ENCODE results near the gene METTL8. TPM values are rescaled to one million over a fixed set of nuclear protein-coding genes. Genes with fewer than 3 reads are reported as not detected.
"Not testable (repeated sequence)": the region's sequence is repeated elsewhere in the genome, so short reads cannot be mapped to it uniquely, and the experiment has no call there.

Gene METTL8
- total RNA-seq, 1 experiment from 2014 or later: 39.3 TPM

DNA sequence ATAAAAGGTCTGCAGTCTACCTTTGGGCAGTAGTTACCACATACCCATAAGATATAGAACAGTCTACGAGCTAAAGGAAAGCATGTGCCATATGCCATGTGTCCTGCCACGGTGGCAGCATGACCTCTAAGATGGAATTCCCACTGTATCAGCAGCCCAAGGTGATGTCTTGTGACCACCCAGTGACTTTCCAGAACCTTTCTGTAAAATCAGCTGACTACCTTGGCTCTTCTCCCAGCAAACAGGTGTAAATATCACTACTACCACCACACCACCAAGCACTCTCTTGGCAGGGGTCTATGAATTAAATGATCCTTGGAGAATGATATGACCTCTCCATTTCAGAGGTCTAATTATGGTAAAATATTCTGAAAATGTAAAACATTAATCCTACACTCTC, 99.6 kb downstream of the METTL8 start:
- DNase-seq (ENCODE audit: low read depth, low spot score): peak; percentile 44
- in situ Hi-C loops (cut with HindIII; ENCODE audit: low pct_unique_long_range_greater_than_20kb, low sequenced_read_pairs): no loop called here

DNA sequence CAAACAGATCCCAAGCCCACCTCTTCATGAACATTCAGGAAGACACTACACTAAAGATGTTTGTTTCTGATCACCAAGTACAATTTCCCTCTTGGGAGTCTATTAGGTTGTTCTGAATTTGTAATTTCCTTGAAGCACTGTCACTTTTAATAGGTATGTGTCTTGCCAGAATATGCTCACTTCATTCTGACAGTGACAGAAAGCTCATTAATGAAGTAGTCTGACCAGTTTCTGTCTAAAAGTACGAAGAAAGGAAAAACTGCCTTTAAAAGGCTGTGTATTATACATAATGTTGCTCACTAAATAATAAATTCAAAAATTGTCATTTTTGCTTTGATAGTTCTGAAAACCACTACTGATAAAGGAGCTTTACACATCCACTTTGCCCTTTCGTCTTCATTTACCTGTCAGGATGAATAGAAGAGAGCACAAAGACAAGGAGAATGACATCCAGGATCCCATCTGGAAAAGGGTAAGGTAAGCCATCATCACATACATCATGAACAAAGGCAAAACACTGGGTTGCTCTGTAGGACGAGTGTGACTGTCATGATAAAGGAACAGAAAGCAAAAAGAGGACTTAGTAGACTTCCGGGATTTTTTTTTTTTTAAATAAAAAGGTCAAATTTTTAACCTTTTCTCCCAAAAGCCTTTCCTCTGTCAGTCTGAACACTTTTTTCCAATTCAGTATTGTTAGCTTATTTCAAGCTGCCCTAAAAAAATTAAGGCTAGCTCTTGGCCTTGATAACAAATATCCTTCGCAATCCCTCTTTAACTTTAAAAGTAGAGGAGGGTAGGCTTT, 103.4 kb downstream of the METTL8 start:
- in situ Hi-C loops (cut with HindIII; ENCODE audit: low pct_unique_long_range_greater_than_20kb, low sequenced_read_pairs): no loop called here
- DNase-seq (ENCODE audit: low read depth, low spot score): no peak

DNA sequence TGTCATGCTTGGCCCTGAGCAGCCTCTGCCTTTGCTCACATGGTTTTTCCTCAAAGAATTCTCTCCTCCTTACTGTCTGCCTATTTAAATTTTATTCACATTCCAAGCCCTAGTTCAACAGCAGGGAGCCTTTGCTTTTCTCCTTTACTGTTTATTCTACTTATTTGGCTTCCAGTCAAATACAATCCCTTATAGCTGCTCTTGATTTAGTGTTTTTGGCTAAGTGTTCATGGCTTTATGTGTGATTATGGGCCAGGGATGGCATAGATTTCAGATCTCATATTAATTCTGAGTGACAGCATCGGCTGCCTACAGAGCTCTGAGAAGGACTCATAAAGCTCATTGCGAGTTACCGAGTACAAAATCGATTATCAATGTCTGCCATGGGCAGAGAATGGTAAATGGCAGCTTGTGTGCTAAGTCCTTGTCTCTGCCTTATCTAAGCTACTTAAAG, 106.7 kb downstream of the METTL8 start:
- in situ Hi-C loops (cut with HindIII; ENCODE audit: low pct_unique_long_range_greater_than_20kb, low sequenced_read_pairs): no loop called here
- no peak for DNase-seq (ENCODE audit: low read depth, low spot score)

DNA sequence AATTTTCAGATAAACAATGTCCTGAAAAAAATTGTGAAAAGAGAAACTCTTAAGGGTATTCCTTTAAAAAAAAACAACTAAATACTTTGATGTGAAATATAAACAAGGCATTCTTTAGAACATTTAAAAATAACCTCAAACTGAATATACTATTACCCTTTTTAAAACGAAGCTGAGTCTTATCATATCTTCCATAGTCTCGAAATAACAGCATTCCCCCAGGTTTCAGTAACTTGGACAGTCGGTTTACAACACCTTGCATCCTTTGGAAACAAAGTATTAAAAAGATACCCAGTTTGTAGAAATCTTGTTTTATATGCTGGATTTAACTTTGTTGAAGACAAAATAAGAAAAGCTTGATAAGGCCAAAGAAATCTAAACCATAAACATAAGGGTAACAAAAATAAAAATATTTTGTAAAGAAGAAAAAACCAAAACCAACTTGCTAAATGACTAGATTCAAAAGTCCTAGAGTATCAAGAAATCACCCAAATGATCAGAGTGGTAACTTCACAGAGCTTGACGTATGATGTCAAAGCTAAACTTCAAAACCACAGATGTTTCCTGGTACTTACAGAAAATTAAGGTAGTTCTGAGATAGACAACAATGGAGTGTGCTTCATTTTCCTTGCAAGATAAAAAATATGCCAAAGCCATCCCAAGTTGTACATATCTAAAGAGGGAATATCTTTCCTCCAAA, 107.8 kb downstream of the METTL8 start:
- in situ Hi-C loops (cut with HindIII; ENCODE audit: low pct_unique_long_range_greater_than_20kb, low sequenced_read_pairs): no loop called here
- DNase-seq (ENCODE audit: low read depth, low spot score): no peak

DNA sequence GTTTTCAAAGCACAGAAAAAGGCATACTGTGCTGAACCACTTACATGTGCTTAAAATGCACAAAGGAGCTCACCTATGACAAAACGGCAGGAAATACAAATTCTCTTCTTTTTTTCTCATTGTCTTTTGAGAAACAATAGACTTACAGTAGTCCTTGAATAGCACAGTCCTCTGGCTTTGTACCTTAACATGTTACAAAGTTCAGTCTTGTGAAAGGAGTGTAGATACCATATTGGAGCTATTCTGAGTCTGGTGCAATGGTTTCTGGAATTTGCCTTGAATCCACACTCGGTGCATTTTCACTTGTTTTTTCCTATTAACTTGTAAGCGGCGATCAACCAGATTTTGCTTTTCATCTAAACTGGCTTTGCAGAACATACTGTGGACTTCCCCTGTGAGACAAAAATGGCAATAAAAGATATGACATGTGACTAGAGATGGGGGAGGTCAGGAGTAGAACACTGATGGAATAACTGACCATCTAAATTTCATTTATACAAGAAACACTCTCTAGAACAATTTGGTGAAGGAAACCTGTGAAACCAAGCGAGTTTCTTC, 109.7 kb downstream of the METTL8 start:
- no peak for DNase-seq (ENCODE audit: low read depth, low spot score)
- in situ Hi-C loops (cut with HindIII; ENCODE audit: low pct_unique_long_range_greater_than_20kb, low sequenced_read_pairs): no loop called here

DNA sequence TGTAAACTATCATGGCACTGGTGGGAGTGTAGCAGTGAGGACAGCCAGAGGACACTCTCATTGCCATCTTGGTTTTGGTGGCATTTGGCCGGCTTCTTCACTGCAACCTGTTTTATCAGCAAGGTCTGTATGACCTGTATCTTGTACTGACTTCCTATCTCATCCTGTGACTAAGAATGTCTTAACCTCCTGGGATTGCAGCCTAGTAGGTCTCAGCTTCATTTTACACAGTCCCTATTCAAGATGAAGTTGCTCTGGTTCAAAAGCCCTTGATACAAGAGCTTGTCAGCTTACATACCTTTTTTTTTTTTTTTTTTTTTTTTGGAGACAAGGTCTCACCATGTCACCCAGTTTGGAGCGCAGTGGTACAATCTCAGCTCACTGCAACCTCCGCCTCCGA, 110.9 kb downstream of the METTL8 start:
- no peak for DNase-seq (ENCODE audit: low read depth, low spot score)
- in situ Hi-C loops (cut with HindIII; ENCODE audit: low pct_unique_long_range_greater_than_20kb, low sequenced_read_pairs): no loop called here

DNA sequence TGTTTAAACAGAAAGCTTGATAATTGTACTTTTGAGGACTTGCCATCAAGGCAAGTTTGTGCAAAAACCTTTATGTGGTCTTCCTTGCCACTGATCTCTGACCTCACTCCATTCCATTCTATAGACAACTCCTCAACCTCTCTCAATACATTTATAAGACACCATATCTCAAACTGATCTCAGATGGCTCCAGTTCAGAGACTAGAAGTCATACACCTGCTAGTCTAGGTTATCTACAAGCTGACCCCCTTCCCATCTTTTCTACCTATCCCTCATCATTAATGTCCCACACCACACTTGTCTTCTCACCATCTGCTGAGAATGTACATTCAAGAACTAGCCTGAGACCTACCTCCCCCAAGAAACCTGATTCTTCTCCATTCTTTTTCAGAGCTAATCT, 113.1 kb downstream of the METTL8 start:
- DNase-seq (ENCODE audit: low read depth, low spot score): no peak
- in situ Hi-C loops (cut with HindIII; ENCODE audit: low pct_unique_long_range_greater_than_20kb, low sequenced_read_pairs): no loop called here

DNA sequence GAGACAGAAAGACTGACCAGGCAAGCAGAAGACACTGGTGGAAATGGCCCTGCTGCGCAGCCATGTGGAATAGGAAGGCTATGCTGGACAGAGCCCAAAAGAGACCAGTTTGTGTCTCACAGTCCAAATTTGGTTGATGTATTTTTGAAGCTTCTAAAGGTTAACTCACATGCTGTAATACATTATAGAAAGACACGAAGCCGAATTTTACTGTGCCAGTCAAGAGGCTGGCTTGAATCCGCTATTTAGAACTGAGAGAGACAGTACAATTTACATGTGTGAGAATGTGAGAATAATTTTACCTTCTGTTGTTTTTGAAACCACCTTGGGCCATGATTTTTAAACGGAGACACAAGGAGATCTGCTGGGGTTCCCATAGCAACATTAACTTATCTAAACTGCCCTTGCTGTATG, 113.6 kb downstream of the METTL8 start:
- DNase-seq (ENCODE audit: low read depth, low spot score): no peak
- in situ Hi-C loops (cut with HindIII; ENCODE audit: low pct_unique_long_range_greater_than_20kb, low sequenced_read_pairs): no loop called here

DNA sequence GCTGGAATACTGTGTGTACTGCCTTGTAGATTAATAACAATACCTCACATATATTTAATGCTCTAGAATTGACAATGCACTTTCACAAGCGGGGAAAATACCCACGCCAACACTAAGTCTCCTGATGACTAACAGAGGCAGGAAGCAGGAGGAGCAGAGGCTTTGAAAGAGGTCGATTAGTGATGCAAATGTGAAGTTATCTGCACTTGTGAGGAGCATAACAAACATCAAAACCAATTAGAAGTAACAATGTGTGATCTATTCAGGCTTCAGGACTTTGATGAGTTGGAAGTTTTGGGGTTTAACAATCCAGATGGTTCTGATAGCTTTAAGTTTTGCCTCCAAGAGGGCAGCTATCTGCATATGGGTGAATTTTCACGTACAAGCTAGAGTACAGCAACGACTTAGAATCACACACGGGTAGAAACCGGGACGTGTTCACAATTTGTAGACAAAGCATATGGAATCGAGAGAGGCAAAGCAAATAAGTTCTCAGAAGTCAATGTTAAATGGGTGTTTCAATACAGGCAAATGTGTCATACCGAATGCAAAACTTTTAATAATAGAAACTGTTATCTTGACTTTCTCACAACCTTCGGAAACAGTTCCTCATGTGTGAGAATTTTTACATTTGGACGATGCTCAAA, 114.5 kb downstream of the METTL8 start:
- in situ Hi-C loops (cut with HindIII; ENCODE audit: low pct_unique_long_range_greater_than_20kb, low sequenced_read_pairs): no loop called here
- no peak for DNase-seq (ENCODE audit: low read depth, low spot score)

DNA sequence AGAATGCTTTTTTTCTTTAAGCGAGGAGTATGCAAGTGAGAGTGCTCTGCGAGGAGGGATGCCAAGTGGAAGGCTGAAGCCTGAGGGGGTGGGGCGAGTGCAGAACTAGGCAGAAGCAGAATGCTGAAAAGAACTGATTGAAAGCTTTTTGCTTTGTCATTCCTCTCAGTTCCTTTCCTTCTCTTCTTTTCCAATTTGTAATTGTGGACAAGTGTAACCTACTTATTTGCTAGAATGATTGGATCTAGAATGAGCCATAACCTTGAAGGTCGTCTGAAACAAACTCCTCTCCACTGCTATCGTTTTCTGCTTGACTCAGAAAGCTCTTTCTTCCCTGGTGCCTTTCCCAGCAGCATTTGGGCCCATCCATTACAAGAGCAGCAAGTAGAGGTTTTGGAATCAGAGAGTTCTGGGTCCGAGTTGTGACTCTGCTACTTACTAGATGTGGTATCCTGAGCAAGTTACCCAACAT, 115.3 kb downstream of the METTL8 start:
- no peak for DNase-seq (ENCODE audit: low read depth, low spot score)
- in situ Hi-C loops (cut with HindIII; ENCODE audit: low pct_unique_long_range_greater_than_20kb, low sequenced_read_pairs): no loop called here

DNA sequence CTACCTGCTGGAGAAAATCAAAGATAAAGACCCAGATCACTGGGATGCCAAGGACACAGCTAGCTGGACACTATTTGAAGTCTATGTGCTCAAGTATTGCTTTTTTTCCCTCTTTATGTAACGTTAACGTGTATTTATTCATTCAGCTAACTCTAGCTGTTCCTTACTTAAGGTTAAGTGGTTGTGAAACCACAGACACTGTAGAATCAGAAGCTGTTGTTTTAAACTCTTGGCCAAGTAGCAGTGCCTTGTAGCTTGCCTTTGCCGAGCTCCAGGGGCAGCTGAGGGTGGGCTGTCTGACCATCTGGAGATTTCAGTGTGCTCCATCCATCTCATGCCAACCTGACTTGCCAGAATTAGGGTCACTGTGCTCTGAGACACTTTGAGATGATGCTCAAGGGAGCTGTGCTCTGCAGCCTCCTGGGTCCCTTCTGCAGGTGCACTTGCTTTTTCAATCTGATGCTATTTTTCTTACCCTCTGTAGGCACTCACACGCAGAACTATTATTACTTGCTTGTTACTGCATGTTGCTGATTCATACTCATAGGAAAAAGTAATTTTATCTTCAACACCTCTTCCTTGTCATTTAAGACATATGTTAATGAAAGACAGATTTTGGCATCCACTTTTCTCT, 116.2 kb downstream of the METTL8 start:
- DNase-seq (ENCODE audit: low read depth, low spot score): no peak
- in situ Hi-C loops (cut with HindIII; ENCODE audit: low pct_unique_long_range_greater_than_20kb, low sequenced_read_pairs): no loop called here

DNA sequence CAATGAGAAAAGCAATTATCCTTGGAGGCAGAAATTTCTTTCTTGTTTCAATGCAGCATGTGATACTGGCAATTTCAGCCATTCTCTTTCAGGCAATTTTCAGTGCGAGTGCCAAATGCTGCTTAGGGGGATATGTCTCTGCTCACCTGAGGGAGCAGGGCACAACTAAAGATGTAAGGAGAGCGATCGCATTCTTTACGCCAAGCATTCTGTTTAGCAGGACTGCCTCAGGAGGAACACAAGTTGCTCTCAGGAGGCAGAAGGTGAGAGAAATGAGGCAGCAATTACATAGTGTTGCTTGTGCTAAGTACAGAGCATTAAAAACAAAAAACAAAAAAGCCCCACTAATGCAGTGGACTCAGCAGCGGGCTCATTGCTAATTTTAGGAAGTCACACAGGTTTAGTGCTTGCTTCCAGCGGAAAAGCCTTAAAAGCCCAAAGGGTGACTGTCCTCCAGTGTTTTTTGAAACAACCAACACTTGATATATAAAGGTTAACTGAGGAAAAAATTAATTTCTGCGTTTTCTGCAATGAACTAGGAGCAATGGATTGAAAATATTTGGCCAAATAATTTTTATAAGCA, 116.9 kb downstream of the METTL8 start:
- DNase-seq (ENCODE audit: low read depth, low spot score): no peak
- in situ Hi-C loops (cut with HindIII; ENCODE audit: low pct_unique_long_range_greater_than_20kb, low sequenced_read_pairs): no loop called here

DNA sequence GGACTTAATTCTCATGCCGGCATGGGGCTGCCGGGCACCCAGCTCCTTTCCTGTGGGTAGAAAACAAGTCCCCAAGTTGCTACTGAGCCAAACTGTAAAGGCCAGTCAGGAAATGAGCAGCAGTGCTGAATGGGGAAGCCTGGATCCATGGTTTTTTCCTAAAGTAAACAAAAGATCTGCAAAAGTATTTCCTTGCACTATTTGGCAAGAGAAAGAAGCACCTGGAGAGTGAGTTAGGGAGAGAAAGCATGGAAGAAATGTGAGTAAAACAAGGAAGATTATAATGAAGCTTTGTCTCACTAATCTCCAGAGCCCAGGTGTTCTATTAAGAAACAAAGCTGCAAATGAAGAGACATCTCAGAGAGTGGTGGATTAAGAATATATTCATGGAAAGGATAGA, 117.6 kb downstream of the METTL8 start:
- in situ Hi-C loops (cut with HindIII; ENCODE audit: low pct_unique_long_range_greater_than_20kb, low sequenced_read_pairs): no loop called here
- no peak for DNase-seq (ENCODE audit: low read depth, low spot score)

DNA sequence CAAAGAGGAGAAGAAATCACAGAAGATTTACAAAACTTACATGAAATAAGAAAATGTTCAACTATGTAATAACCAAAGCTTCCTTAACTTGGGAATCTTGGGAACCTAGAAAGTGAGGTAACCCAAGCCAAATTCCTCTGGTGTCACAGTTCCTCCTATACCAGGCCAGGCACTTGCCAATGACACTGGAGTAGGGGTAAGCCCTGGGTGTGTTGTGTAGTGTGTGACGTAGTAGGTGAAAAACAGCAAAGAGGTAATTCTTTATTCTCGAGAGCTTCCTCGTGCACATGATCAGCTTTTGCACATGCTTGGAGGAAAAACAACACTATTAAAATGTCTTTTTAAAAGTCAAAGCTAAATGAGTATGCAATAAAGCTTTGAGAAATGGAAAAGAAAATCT, 118.0 kb downstream of the METTL8 start:
- DNase-seq (ENCODE audit: low read depth, low spot score): no peak
- in situ Hi-C loops (cut with HindIII; ENCODE audit: low pct_unique_long_range_greater_than_20kb, low sequenced_read_pairs): no loop called here

DNA sequence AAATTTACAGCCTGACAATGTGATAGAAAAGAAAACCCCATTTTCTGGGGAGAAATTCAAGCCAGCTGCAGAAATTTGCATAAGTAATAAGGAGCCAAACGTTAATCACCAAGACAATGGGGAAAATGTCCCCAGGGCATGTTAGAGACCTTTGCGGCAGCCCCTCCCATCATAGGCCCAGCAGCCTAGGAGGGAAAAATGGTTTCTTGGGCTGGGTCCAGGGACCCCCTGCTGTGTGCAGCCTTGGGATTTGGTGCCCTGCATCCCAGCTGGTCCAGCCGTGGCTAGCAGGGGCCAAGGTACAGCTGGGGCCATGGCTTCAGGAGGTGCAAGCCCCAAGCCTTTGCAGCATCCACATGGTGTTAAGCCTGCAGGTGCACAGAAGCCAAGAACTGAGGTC, 121.6 kb downstream of the METTL8 start:
- in situ Hi-C loops (cut with HindIII; ENCODE audit: low pct_unique_long_range_greater_than_20kb, low sequenced_read_pairs); DNase-seq (ENCODE audit: low read depth, low spot score): not testable (repeated sequence)

DNA sequence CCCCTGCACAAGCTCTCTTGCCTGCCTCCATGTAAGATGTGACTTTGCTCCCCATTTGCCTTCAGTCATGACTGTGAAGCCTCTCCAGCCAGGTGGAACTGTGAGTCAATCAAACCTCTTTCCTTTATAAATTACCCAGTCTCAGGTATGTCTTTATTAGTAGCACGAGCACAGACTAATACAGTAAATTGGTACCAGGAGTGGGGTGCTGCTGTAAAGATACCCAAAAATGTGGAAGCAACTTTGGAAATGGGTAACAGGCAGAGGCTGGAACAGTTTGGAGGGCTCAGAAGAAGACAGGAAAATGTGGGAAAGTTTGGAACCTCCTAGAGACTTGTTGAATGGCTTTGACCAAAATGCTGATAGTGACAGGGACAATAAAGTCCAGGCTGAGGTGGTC, 122.2 kb downstream of the METTL8 start:
- in situ Hi-C loops (cut with HindIII; ENCODE audit: low pct_unique_long_range_greater_than_20kb, low sequenced_read_pairs); DNase-seq (ENCODE audit: low read depth, low spot score): not testable (repeated sequence)

DNA sequence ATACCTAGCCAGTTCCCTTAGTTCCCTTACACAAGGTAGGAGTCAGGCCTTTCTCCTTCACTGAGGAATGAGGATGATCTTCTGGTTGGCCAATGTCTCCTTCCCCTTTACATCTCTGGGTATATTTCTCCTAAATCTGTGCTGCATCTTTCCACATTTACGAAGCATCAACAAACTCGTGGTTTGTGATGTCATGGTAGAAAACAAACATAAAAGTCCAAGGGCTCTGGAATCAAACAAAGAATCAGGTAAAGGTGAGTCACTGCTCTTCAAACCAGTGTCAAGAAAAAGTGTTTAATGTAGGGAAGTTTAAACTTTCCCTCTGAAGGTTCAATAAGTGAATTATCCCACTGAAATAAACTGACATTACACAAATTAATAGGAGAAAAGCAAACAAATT, 122.9 kb downstream of the METTL8 start:
- in situ Hi-C loops (cut with HindIII; ENCODE audit: low pct_unique_long_range_greater_than_20kb, low sequenced_read_pairs): no loop called here

More for the DNA sequence above, 122.9 kb downstream of the METTL8 start:
- DNase-seq (ENCODE audit: low read depth, low spot score): no peak

Measured in SK-MEL-5 (cell line).